ENCODE measurements around the gene DLX4.

The DLX4 gene

GRCh38 chr17:49969134-49969759 is at the start of gene DLX4:
Gene DLX4 (plus strand): TSS chr17:49969190. CDS start chr17:49969469, 279 bp downstream.
- DNase-seq (ENCODE audit: low spot score) = peak; percentile 81

DNA sequence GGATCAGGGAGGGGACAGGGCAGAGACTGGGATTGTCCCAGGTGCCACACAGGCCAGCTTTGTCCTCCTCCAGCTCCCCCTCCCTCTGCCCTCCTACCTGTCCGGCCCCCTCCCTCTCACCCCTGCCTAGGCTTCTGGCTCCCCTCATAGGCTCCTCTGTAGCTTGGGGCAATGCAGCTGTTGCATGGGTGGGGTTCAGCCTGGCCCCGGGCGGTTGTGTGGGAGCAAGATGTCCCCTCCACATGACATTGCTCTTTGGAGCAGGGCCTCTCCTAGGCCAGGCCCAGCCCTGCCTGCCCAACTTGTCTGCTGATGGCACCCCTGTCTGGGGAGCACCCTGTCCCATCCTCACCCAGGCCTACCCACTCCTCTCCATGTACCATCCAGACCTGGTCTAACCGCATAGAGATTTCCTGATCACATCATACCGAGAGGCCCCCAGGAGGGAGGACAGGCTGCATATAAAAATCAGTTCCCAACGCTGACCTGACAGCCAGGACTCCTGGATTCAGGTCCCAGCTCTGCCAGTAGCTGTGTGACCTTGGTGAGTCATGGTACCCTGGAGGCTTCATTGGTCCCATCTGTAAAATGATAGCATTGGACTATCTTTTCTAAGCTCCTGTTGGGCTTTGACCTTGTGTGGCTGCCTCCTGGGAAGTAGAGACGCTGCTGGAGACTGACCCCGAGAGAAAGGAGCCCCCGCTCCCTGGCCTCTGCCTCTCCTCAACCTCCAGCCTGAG is 48.8 kb upstream of the DLX4 start:
- DNase-seq (ENCODE audit: low spot score) = no peak

DNA sequence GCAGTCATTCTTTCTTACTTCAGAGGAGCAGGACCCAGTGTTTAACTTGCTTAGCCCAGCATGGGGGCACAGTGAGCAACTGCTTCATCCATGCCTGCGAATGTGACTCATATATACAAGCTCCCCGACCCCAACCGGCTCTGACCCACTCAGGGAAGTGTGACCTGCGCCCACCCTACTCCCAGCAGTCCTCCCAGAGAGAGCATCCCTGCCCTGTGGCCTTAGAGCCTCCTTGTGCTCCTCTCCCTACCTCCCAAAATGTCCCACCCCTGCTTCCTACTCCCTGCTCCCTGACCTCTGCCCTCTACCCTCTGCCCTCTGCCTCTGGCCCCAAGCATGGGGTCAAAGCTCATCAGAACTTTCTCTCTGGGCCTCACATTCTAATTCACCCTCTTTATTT is 46.9 kb upstream of the DLX4 start:
- no peak for DNase-seq (ENCODE audit: low spot score)

GRCh38 chr17:49924116-49924515 is 44.9 kb upstream of the DLX4 start:
- DNase-seq (ENCODE audit: low spot score) = no peak

DNA sequence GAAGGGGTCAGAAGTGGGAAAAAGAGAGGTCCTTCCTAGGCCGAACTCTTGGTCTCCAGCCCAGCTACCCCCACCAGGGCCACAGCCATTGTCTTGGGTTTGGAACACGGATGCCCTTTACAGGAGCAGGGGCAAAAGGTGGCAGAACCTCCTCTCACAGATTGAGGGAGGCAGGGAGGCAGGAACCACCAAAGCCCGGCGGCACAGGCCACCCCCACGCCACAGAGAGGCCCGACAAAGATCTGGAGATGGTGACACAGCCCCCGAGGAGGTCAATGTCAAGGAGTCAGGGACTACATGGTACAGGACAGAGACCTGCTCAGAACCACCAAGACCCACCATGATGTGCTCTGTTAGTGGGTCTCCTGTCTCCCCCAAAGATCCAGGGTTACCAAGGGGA is 44.4 kb upstream of the DLX4 start:
- DNase-seq (ENCODE audit: low spot score) = no peak

GRCh38 chr17:49925921-49926320 is 43.1 kb upstream of the DLX4 start:
- DNase-seq (ENCODE audit: low spot score) = no peak

DNA sequence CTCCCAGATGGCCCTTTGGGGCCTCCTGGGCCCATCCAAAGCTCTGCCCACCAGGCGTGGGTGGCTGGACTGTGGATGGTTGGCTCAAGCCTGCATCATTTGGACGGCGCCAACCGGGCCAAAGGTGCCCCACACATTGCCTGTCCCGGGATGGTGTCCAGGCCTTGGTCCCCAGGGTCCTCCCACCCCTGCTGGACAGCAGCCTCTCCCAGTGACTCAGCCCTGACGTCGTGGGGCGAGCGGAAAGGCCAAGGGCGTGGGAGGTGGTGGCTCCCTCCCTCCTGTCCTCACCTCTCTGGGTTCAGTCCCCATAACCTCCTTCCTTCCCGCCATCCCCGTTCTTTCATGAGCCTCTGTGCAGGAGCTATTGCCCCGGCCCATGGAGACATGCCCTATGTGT is 42.1 kb upstream of the DLX4 start:
- no peak for DNase-seq (ENCODE audit: low spot score)

- no peak for DNase-seq (ENCODE audit: low spot score)
Measured at GRCh38 chr17:49928126-49928800, 40.7 kb upstream of the DLX4 start.

DNA sequence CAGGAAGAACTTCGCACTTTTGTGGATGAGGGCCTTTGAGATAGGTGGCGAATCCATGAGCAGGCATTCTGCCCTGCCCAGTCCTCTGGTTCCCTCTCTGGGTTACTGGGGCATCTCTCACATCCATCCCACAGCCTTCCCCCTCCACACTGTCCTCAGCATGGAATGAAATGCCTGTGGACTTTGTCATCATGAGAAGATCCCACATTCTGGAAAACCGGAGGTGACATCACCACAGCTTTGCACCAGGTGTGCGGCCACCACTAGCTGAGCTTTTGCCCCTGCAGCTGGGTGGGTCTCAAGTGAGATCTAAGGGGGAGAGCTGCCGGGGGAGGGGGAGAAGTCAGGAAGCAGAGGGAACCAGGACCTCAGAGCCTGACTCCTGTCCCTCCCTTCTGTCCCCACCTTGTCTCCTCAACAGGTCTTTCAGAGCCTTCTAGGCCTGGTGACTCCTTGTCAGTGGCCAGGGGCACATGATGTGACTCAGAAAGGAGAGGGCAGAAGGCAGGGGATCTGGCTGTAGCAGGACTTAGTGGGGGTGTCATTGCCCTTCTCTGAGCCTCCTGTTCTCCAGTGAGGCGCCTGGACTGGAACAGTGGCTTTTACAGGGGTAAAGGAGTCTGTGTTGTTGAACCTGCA is 40.0 kb upstream of the DLX4 start:
- DNase-seq (ENCODE audit: low spot score) = no peak

DNA sequence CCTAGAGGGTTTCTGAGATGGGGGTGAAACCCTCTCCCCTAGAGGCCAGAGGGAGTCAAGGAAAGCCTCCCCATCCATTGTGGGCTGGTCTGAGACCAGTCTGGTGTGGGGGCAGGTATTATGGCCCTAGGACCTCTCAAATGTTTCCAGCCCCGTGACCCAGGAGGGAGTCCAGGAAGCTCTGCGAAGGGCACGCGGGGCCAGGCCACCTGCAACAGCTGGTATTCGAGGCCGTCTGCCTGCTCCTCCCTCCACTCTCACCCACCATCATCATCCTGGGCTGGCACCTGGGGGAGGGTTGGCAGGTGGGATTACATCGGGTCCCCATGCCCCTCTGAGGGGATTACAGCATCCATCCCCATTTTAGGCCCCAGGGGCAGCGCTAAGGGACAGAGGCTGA is 38.1 kb upstream of the DLX4 start:
- no peak for DNase-seq (ENCODE audit: low spot score)

- DNase-seq (ENCODE audit: low spot score) = no peak
Measured at GRCh38 chr17:49931416-49932137, 37.4 kb upstream of the DLX4 start.

DNA sequence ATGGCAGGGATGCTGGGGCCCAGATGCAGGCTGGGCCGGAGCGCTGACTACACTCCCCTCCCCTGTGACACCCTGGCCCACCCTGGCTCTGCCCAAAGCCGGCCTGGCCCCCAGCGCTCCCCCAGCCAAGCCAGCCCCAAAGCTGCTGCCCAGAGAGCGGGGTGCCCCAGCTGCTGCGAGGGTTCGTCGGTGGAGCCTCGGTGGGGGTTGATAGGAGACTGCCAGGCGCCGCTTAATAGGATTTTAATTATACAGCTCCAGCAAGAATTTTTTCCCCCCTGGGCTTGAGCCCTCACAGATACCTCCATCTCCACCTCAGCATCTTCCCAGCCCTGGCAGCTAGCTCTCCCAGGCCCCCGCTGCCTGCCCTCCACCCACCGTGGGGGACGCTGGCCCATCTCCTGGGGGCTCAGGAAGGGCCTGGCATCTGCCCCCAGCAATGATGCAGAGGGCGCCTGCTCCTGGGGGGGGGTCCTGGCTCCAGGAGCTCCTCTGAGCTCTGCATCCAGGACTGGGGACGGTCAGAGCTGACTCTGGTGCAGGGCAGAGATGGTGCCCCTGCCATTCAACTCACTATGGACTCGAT is 36.8 kb upstream of the DLX4 start:
- DNase-seq (ENCODE audit: low spot score) = peak; percentile 84

DNA sequence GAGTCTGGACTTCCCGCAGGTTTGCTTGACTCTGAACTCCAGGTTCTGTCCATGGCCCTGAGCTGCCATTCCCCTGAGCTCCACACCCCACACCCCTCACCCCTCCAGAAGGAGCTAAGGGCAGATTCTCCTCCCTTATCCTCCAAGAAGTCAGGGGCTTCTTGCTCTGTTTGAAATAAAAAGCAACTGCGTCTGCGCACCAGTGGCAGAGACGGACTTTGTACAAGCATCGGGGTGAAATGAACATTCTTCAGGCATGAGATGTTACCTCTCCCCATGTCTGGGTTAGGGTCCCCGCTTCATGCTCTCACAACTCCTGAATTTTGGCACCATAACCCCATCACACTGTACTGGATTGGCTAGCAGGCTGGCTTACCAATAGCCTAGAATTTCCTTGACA is 36.1 kb upstream of the DLX4 start:
- DNase-seq (ENCODE audit: low spot score) = no peak

DNA sequence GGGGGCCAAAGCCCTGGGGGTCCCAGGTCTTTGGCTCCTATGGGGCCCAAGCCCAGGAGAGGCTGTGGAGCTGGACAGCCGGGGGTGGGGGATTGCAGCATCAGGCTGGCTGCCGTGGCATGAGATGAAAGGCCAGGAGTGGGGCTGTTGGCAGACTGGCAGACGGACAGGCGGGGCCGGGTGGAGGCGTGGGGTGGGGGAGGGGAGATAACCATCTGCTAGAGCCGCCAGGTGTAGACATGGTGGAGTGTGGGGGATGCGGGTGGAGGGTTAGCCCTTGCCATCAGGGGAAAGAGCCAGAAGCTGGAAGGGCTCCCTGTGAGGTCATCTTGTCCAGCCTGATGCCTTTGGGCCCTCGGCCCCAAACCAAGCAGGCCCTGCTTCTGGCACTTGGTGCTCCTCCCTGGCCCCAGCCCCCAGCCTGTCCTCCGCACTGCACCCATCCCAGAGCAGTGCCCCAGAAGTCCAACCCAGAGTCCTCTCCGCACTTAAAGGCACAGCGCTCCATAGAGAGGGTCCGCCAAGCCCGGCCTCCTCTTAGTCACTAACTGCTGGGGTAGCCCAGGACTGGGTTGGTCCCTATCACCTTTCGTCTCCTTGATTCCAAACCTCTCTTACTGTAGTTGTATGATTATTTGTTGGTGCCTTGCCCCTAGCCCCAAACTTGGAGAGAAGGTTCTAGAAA is 33.3 kb upstream of the DLX4 start:
- DNase-seq (ENCODE audit: low spot score) = peak; percentile 91

DNA sequence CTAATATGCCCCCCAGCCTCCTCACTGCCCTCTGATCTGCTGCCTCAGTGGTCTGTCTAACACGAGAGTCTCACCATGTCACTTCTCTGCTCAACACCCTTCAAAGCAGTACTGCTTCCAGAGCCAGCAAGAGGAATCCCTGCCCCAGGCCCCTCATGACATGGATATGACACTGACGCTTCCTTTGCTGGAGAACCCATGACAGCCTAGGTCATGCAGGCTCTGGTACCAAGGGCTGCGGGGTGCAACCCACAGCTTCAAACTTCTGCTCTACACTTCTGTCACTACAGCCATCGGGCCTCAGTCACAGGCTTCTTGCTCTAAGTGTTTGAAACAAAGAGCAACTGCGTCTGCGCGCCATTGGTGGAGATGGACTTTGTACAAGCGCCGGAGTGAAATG is 32.6 kb upstream of the DLX4 start:
- no peak for DNase-seq (ENCODE audit: low spot score)

- DNase-seq (ENCODE audit: low spot score) = no peak
Measured at GRCh38 chr17:49939318-49939717, 29.7 kb upstream of the DLX4 start.

DNA sequence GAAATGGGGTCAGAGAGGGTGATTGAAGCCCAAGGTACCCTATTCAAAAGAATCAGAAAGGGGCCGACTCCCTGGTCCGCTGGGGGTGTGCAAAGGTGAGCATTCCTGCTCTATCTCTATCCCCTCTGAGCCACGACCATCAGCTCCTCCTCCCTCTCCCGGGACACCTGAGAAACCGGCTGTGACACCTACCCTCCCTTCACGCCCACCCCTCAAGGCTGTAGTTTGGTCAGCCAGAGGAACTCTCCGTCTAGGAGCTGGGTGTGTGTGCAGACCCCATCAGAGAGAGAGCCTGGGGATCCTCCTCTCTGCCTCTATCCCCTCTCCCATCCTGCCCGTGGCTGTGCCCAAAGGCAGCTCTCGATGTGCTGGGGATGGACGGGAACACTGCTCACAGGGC is 27.6 kb upstream of the DLX4 start:
- DNase-seq (ENCODE audit: low spot score) = no peak

- no peak for DNase-seq (ENCODE audit: low spot score)
Measured at GRCh38 chr17:49942947-49943346, 26.0 kb upstream of the DLX4 start.

DNA sequence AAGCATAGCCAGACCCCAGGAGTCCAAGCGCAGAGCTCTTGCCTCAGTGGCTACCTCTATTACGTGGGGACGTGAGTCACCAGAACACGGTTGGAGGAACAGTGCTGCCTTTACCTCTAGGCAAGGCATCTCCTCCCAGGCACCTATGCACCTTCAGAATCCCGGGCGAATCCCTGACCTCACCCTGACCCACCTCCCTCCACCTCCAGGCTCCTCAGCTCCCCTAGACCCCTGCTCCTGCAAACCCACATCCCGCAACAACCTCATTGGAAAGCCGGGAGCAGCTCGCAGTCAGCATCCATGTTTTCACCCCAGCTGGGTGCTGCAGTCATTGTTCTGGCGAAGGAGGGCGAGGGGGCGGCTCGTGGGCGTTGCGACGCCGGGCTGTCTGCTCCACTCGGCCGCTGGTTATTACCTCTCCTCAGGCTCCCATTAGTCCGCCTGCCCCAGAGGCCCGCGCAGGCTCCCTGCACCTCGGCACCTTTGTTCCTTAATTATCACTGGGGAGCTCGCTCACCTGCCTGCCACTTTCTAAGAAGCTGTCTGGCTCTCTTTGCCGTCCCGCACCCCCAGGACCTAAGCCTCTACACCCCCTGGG is 24.6 kb upstream of the DLX4 start:
- no peak for DNase-seq (ENCODE audit: low spot score)

DNA sequence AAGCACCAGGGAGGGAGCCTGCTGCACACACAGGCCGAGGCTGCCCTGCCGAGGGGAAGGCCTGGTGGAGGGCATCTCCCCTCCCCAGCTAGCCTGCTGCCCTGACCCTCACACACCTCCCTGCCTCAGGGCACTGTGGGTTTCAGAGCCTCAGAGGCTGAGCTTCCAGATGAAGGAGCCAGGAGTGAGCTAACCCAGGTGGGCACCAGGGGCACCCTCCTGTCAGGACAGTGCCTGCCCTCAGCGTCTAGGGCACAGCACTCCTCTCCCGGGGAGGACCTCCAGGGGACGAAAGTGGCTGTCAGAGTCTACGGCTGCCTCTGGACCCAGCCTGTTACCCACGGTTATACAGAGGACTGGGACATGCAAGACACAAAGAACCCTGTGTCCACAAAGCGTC is 22.8 kb upstream of the DLX4 start:
- DNase-seq (ENCODE audit: low spot score) = no peak

Measured in D341Med (cell line).